IPS-11a (cell line): ENCODE data around the gene KCNJ4.
"Not testable (repeated sequence)": the region's sequence is repeated elsewhere in the genome, so short reads cannot be mapped to it uniquely, and the experiment has no call there.

Experiments used
- H3K4me3 ChIP-seq: one replicate; pipeline ENCODE4 v1.5.1; 2013; ENCODE audit warnings: low read depth, low read length, control low read depth

The KCNJ4 gene

DNA sequence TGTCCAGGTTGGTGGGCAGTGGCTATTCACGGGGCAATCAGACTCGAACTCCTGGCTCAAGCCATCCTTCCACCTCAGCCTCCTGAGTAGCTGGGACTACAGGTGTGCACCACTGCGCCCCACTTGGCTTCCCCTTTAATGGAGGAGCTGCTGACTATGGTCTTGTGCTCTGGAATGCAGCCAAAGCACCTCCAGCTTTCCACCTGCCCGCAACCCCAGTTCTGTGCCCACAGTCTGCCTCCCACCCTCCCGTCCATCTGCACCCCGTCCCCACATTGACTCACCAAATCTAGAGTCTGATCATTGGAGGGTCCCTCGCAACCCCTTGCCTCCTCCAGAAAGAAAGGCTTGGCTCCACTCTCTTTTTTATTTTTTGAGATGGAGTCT, 41.0 kb downstream of the KCNJ4 start:
- H3K4me3 ChIP-seq: no peak overlapping the region

DNA sequence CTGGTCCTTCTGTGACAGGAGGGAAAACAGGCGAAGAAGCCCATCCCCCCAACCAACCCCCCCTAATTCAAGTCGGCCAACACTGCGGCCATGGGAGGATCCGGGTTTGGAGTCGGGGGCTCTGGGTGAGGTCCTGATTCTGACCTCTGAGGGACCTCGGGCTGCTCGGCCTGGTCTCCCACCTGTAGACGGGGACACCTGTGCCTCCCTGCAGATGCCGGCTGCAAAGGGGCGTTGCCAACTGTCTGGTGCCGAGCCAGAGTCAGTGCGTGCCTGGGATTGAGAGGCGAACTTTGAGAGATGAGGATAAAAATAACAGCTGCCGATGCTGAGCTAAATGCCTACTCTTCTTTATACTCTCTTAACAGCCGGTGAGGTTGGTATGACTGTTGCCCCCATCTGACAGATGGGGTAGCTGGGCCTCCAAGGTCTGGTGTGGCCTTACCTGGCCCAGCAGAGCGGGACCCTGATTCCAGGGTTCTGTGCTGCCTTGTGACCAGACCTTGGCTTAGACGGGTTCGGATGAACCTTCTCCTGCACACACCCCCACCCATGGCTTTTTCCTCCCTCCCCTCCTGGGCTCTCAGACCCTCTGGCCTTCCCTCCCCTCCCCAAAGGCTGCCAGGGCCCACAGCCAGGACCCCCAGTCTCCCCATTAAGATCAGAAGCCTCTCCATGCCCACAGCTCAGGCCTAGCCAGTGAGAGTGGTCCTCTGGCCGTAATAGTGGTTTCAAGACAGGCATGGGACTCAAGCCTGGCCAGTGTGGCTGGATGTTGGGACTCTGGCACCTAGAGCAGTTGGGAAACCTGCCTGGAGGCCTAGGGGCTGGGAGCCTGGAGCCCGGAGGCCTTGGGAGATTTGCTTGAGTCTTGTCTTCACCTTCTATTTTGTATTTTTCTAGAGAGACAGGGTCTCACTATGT, 41.7 kb downstream of the KCNJ4 start:
- no peak overlapping the region for H3K4me3 ChIP-seq

DNA sequence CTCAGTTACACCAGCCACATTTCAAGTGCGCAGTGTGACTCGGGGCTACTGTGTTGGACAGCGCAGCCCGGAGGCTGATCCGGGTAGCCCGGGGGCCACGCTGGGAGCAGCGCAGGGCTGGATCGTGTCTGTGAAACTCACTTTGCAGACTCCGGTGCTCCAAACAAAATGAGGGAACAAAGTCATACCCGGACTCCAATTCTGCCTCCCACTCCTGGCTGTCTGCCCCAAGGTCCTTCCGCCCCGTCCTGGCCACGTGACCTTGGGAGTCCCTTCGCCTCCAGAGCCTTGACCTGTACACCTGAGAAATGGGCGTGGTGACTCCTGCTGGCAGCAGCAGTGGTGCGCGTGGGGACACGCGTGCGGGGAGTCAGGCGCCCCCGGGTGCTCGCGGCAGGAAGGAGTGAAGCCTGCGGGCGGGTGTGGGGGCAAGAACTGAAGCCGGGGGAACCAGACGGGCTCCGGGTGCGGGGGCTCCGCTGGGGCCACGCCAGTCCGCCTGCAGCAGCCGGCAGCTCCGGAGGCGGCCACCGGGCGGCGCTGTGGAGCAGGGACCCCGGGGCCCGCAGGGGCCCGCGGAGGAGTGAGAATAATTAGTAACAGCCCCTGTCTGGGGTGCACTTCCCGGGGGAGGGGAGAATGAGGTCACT, 42.4 kb downstream of the KCNJ4 start:
- H3K4me3 ChIP-seq: no peak overlapping the region

DNA sequence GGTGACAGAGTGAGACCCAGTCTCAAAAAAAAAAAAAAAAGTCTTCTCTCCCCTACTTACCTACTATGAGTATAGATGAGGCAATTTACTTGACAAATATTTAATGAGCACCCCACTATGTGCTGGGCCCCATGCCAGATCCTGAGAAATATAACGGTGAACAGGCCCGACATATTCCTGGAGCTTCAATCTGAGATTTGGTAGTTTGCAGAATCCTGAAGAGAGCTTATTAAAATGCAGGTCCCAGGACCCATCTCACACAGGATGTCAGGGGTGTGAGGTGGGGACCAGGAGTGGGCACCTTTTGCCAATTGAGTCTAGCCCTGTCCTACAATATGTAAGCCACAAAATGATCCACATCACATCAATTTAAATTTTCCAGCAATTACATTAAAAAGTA, 44.0 kb downstream of the KCNJ4 start:
- H3K4me3 ChIP-seq: no peak overlapping the region

DNA sequence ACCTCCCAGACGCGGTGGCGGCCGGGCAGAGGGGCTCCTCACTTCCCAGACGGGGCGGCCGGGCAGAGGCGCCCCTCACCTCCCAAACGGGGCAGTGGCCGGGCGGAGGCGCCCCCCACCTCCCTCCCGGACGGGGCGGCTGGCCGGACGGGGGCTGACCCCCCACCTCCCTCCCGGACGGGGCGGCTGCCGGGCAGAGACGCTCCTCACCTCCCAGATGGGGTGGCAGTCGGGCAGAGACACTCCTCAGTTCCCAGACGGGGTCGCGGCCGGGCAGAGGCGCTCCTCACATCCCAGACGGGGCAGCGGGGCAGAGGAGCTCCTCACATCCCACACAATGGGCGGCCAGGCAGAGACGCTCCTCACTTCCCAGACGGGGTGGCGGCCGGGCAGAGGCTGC, 45.1 kb downstream of the KCNJ4 start:
- not testable (repeated sequence) for H3K4me3 ChIP-seq

DNA sequence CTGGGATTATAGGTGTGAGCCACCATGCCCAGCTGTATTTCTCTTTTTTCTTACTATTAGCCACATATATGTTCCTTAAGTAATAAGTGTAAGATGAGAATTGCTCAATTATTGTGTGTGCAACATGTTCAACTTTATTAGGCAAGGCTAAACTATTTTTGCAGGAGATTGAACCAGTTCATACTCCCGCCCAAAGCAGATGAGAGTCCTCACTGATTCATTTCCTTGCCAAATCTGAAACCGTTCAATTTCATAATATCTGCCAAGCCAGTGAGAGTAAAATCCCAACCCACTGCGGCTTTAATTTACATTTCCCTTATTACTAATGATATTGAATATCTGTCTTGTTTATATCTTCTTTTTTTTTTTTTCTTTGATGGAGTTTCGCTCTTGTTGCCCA, 48.4 kb downstream of the KCNJ4 start:
- H3K4me3 ChIP-seq: no peak overlapping the region

DNA sequence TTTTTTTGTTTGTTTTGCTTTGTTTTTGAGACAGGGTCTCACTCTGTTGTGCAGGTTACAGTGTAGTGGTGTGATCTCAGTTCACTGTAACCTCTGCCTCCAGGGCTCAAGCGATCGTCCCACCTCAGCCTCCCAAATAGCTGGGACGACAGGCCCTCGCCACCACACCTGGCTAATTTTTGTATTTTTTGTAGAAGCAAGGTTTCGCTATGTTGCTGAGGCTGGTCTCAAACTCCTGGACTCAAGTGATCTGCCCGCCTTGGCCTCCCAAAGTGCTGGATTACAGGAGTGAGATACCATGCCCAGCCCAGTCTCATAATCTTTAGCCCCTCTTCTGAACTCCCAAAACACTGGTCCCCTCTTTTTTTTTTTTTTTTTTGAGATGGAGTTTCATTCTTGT, 50.6 kb downstream of the KCNJ4 start:
- H3K4me3 ChIP-seq: no peak overlapping the region

DNA sequence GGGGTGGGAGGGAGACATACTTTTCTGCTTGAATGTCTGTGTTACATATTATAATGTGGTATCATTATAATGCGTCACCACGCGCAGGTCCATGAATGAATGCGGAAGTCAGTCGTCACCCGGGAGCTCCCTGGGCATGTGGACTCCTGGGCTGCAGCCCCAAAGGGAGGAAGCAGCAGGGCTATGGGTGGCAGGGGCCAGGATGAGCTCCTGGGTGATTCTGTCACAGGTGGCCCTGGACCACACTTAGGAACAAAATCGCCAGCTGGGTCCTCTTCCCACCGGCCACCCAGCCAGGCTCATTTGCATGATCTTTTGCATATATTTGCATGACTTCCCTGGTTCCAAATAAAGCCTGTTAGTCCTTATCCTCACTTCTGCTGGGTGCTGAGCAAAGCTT, 51.2 kb downstream of the KCNJ4 start:
- no peak overlapping the region for H3K4me3 ChIP-seq

DNA sequence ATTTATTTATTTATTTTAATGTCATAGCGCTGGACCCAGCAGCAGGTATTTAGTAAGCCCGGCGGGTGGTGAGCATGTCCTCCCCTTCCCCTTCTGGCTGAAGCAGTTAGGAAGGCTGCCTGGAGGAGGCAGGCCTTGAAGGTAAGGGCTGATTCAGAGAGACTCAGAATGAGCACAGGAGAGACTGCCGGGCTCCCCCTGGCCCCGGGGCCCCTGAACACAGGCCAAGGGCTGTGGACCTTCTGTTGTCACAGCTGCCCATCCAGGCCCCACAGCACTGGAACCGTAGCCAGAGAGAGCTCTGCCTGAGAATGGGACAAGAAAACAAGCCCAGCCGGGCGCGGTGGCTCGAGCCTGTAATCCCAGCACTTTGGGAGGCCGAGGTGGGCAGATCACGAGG, 52.8 kb downstream of the KCNJ4 start:
- no peak overlapping the region for H3K4me3 ChIP-seq

DNA sequence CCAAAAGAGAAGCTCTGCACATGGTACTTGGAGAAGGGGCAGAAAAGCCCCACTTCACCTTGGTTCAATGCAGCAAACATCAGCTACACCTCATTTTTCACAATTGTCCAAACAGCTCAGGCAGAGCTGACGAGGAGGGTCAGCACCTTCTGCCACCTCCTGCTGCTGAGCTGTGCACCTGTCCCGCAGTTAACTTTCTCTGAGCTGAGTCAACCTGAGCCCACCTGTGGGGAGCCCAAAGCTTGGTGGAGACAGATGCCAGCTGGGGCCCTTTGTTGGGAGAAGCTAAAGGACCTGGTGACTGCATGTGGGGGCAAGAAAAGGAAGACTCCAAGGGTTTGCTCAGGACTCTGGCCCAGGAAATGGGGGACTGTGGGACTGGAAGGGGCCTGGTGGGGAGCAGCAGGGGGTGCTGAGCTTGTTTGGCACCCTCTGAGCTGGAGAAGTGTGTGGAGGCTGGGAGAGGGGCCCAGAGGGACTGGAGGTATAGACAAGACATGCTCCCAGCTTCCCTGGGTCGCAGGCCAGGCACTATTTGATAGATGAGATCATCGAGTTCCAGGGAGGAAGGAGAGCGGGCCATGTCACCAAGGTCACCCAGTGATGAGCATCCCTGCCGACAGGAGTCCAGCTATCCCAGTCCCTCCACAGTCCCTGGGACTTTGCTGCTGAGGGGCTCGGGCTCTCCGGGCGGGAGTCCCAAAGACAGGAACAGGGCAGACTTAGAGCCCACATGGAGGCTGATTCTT, 53.5 kb downstream of the KCNJ4 start:
- no peak overlapping the region for H3K4me3 ChIP-seq

DNA sequence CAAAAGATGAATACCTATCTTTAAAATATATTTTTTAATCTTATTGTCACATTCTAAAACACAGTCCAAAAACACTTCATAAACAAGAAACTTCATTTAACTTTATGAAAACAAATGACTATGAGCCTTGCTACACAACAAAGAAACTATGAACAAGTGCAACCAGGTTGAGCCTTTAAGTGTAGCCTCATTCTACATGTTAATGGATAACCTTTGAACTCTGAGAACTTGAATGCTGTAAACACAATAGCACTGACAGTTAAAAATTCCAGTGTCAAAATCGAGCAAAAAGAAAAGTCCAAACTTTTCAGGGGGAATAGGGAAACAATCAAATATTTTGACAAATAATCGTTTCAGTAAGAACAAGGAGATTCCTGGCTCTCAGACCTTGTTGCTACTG, 54.7 kb downstream of the KCNJ4 start:
- H3K4me3 ChIP-seq: not testable (repeated sequence)

DNA sequence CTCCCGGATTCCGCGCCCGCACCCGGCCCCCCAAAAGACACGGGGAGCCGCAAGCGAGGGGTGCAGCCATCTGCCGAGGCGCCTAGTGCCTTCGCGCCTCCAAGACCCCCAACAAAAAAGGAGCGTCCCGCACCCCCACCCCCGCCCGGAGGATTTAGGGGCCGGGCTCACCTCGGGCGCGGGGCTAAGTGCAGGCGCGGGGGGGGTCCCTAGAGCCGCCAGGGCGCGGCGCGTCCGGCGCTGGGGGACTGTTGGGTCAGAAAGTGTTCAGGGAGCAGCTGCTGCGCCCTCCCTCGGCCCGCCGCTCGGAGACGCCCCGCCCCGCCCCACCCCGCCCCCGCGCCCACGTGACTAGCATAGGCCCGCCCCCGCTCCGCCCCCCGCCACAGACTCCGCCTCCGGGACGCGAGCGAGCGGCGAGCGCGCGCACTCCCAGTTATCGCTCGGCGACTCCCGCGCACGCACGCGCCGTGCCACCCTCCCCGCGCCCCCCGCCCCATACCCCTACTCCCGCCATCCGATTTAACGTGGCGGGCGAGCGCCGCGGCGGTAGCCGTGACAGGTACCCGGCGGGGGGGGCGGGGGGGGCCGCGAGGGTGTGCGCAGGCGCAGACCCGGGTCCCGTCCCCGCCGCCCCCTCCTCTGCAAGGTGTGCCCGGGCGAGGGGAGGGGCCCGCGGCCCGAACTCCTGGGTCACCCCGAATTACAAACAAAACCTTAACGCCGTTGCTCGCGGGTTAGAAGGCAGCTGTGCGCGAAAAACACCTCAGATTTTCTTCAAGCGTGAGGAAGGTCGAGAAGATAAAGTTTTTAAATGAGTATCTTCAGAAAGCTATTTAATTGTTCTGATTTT, 56.2 kb downstream of the KCNJ4 start:
- H3K4me3 ChIP-seq: peak overlapping the region; percentile 77

DNA sequence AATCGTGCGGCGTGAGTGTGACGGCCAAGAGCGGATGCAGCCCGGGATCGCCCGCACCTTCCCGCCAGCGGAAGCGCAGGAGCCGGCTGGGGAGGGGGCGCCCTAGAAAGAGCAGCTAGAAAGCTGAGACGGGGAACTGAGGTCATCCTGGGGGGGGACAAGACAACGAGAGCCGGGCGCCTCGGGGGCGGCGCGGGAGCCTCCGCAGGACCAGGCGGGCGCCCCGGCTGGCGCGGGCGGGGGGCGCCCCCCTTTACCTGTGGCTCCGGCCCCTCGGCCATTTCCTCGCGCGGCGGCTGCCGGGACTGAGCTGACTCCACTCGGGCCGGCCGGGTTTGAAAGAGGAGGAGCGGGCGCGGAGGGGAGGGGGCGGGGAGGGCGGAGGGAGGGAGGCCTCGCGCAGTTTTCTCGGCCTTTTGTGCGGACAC, 56.8 kb downstream of the KCNJ4 start:
- peak overlapping the region; percentile 77 for H3K4me3 ChIP-seq

DNA sequence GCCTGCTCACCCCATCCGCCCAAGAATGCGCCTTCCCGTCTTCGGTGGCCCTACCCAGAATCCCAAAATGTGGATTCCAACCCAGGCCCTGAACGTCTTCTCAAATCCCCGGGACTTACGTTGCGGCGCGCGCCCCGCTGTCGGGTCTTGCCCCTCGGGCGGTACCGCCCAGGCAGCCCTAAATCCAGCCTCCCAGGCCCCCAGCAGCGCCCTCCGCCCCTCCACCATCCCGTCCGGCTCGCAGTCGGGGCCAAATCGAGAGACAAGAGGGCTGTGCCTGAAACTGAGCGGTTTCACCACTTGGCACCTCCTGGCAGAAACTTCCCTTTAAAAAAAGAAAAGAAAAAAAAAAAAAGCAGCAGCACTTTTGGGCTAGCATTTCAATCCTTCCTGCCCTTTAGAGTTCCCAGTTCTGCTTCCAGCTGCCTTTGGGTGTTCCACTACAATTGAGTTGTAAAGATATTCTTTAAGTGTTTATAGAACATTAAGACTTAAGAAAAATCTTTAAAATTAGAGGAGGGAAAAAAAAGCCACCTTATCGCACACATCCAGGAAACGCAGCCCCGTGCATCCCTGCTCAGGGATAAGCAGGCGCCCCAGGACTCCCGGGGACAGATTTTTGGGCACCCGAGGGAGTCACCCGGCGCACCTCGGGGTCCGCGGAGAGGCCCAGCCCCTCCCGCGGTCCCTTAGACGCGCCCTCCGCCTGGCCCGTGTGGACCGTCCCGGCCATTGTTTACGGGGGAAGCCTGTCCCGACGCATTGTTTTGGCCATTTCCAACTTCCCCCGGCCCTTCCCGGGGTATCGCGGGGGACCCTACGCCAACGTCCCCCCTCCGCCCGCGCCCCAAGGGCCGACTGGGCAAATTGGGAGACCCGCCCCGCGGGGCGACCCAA, 57.6 kb downstream of the KCNJ4 start:
- peak overlapping the region; percentile 77 for H3K4me3 ChIP-seq

DNA sequence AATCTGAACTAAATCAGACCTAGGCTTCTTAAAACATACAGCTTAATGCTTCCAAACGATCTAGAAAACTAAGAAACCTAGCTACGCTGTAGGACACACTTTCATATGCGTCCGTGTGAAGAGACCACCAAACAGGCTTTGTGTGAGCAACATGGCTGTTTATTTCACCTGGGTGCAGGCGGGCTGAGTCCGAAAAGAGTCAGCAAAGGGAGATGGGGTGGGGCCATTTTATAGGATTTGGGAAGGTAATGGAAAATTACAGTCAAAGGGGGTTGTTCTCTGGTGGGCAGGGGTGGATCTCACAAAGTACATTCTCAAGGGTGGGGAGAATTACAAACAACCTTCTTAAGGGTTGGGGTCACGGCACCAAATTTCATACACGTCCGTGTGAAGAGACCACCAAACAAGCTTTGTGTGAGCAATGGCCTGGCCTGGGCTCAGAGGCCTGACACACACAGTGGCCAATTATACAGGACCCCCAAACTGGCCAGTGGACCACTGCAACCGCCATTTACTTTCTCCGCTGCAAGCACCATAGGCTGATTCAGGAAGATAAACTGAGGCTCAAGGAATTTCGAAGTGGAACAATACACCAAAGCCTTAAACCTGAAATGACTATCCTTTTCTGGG, 58.4 kb downstream of the KCNJ4 start:
- peak overlapping the region; percentile 77 for H3K4me3 ChIP-seq

DNA sequence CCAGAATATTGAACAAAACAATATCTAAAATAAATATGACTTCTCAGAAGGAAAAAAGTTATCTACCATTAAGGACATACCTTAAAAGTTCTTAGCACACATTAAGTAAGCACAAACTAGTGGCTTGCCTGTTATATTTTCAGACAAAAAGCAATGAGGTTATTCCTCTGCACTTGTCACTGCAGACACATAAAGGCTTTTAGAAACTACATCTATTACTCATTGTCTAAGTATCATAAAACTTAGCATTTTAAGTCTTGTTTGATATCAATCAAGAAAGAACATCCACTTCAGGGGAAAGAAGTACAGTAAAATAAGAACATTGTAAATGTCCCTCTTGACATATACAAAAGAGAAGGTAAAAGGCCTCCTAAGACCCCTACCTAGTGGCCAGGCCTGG, 59.1 kb downstream of the KCNJ4 start:
- not testable (repeated sequence) for H3K4me3 ChIP-seq

DNA sequence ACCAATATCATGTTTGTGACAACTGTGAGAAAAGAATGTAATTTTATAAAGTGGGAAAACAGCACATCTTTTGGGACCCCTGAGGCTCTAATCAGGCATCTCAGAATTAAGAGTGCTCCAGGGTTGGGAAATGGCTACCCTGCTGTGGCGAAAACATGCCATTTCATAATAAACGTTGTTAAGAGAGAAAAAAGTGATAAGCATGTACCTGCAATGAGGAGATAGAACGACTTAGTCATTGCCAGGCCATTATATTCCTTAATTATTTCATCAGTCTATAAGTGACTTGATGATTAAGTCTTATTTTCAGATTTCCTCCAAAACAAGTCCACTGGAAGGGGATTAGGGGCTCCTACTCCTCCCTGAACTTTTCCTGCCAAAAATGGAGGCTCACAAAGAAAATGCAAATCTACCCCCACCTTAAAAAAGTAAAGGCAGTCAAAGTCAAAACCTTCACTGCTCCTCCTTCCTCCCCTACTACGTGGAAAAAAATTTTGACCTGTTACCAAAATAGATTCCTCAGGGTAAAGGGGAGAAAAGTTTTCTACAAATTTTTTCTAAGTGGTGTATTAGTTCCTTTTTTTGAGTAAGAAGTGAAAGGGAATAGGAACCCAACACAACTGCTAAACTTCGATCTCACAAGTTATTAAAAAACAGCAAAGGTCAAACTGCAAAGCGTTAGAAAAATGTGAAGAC, 59.9 kb downstream of the KCNJ4 start:
- not testable (repeated sequence) for H3K4me3 ChIP-seq

DNA sequence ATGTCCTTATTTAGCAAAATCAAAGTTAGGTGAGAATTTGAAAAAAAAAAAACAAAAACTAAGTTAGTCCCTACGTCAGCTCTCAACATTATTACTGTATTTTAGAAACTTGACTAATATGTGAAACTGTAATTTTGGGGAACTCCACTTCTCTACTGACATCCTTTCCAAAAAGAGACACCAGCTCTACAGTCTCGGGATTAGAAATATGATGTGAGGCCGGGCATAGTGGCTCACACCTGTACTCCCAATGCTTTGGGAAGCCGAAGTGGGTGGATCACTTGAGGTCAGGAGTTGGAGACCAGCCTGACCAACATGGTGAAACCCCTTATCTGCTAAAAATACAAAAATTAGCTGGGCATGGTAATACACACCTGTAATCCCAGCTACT, 65.6 kb downstream of the KCNJ4 start:
- not testable (repeated sequence) for H3K4me3 ChIP-seq
